Body of pancreas (tissue), 4 donors: ENCODE data around the gene ZNF575.

Experiments
- CTCF ChIP-seq, 7 experiments: fragments of 450-650 bp in 4 of 7; fragments of 200-600 bp in 3 of 7; sonication (generic) in 3 of 7; IDR thresholded peaks; one replicate each; pipeline ENCODE4 v1.5.1; 2016 to 2019; ENCODE audit warnings: antibody characterized with exemption in 7 of 7
- POLR2A ChIP-seq, 3 donors: fragments of 450-650 bp; IDR thresholded peaks; one replicate each; pipeline ENCODE4 v1.6.1; 2016; ENCODE audit warnings: antibody characterized with exemption in 3 of 3, mild to moderate bottlenecking in 2 of 3

- TF ChIP-seq CTCF (IDR thresholded peaks at IDR 0.05): no peak
- TF ChIP-seq POLR2A (IDR thresholded peaks at IDR 0.05): no peak
These were observed 49.5 kb downstream of the ZNF575 start for GRCh38 chr19:43582495-43582894.
